ENCODE measurements around the gene EPB41L2. TPM values are rescaled to one million over a fixed set of nuclear protein-coding genes. Genes with fewer than 3 reads are reported as not detected.
A peak's percentile ranks its signal among the peaks of the same experiment; 100 is the strongest.

The EPB41L2 gene
- total RNA-seq, 4 donors from 2014 or later: 45.3 to 102 (median 61.9) TPM

DNA sequence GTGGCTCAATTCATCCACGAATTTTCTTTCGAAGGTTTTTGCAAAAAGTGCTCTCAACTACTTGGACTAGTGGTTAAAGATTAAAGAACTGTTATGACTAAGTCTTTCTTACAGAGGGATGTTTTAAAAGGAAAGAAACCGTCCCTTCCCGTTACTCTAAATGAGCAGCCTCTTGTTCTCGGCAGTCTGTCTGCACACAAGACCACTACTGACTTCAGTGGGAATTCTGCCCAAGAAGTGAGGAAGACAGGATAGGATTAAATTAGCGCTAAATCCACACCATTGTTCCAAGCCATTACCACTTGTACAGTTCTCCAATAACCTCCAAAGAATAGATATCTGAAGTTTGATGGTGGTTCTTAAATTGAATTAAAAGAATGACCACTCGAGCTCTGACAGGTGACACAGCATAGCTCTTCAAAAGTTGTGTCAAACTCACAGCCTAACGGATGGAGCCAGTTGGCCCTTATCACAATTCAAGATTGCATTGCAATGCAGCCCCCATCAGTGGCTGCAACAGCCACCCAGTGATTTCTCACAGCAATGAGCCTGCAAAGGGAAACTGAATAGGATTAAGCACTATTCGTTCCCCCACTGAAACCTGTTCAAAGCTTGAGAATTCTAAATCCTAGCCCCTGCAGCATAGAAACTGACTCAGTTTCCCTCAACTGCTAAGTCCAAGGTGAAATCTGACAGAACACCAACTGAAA is 1.8 kb downstream of the EPB41L2 start:
- H3K27ac ChIP-seq: peak overlapping the region; percentile 86 to 94 (median 90)
- H3K36me3 ChIP-seq: no peaks in the 10 kb centered on the region
- peaks cover 8 to 46% (median 23%) of the 10 kb centered on the region in 4 donors for H3K4me1 ChIP-seq
- no peak for DNase-seq
- 17 to 39% methylated on average over 4 to 9 of the region's 9 CpGs for WGBS, 2 donors (ENCODE audit: low coverage in 1 of 2)
- intact Hi-C loops (cut with DNase I; ENCODE audit: low total_unique reads) (no loop called here), in situ Hi-C loops (cut with MboI; ENCODE audit: low pct_ligation_motif_present in 1 of 4, low pct_unique_long_range_greater_than_20kb in 1 of 4, low sequenced_read_pairs in 3 of 4) (no loop called here)
- TF ChIP-seq POLR2AphosphoS5 (IDR thresholded peaks at IDR 0.05) (no peak), POLR2A (IDR thresholded peaks at IDR 0.05) (no peak), EP300 (IDR thresholded peaks at IDR 0.05; ENCODE audit: low read depth) (no peak)
- H3K9me3 ChIP-seq: no peaks in the 10 kb centered on the region
- peak overlapping the region in 3 of 4 donors; percentile 90 to 95 (median 90) for H3K4me3 ChIP-seq
- H3K27me3 ChIP-seq: no peaks in the 10 kb centered on the region

DNA sequence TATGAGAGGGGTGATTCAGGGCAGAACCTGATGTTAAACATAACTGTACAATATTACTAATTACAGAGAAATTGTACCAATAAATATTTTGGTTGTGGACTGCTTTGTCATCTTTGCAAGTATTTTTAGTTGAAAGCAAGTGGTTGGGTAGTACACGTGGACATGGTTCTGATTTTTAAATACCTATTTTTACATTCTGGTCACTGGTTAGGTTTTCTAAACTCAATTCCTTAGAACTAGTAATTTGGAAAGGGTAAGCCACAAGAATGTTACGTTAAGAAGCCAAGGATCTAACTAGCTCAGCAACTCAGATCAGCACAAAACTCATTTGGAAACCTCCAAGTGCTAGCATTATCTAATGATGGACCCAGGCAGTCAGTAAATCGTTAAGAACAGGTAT is 2.7 kb downstream of the EPB41L2 start:
- Histone ChIP-seq H3K36me3 (peaks cover 0 to 1% (median 0%) of the 10 kb centered on the region in 4 donors), H3K4me3 (no peak overlapping the region), H3K27ac (peak overlapping the region; percentile 15 to 94 (median 54)), H3K9me3 (peaks cover 6 to 8% of the 10 kb centered on the region in 2 donors), H3K4me1 (peaks cover 8 to 38% (median 17%) of the 10 kb centered on the region in 4 donors), H3K27me3 (no peaks in the 10 kb centered on the region)
- in situ Hi-C loops (cut with MboI; ENCODE audit: low pct_ligation_motif_present in 1 of 4, low pct_unique_long_range_greater_than_20kb in 1 of 4, low sequenced_read_pairs in 3 of 4) (no loop called here), intact Hi-C loops (cut with DNase I; ENCODE audit: low total_unique reads) (no loop called here)
- WGBS, 2 donors (ENCODE audit: low coverage in 1 of 2): 44 to 70% methylated on average over 3 of the region's 3 CpGs
- TF ChIP-seq POLR2A (IDR thresholded peaks at IDR 0.05): no peak
- TF ChIP-seq EP300 (IDR thresholded peaks at IDR 0.05; ENCODE audit: low read depth): no peak
- TF ChIP-seq, protein P1, sequence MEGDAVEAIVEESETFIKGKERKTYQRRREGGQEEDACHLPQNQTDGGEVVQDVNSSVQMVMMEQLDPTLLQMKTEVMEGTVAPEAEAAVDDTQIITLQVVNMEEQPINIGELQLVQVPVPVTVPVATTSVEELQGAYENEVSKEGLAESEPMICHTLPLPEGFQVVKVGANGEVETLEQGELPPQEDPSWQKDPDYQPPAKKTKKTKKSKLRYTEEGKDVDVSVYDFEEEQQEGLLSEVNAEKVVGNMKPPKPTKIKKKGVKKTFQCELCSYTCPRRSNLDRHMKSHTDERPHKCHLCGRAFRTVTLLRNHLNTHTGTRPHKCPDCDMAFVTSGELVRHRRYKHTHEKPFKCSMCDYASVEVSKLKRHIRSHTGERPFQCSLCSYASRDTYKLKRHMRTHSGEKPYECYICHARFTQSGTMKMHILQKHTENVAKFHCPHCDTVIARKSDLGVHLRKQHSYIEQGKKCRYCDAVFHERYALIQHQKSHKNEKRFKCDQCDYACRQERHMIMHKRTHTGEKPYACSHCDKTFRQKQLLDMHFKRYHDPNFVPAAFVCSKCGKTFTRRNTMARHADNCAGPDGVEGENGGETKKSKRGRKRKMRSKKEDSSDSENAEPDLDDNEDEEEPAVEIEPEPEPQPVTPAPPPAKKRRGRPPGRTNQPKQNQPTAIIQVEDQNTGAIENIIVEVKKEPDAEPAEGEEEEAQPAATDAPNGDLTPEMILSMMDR (IDR thresholded peaks at IDR 0.05): no peak
- no peak for TF ChIP-seq POLR2AphosphoS5 (IDR thresholded peaks at IDR 0.05)
- no peak for DNase-seq

DNA sequence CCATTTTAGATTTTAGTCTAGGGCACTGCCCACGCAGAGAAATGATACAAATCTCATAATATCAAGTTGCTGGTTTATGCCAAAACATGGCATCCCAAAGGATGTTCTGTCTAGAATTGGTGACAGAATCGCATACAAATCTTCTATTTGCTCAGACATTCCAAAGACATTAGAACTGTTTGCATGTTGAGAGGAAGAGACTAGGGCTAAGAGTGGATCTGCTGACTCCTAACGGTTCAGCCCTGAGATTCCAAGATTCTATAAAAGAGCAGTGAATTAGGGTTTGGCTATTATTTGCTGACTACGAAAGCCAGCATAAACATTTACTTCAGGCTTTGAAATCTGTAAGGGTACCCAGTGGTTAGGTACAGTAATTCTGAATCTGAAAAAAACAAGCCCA is 3.6 kb downstream of the EPB41L2 start:
- Histone ChIP-seq H3K4me3 (no peak overlapping the region), H3K27ac (peak overlapping the region in 3 of 4 donors; percentile 14 to 94 (median 15)), H3K9me3 (peaks cover 14 to 17% of the 10 kb centered on the region in 2 donors), H3K27me3 (no peaks in the 10 kb centered on the region), H3K36me3 (peaks cover 0 to 9% (median under 1%) of the 10 kb centered on the region in 4 donors), H3K4me1 (peaks cover 8 to 29% (median 14%) of the 10 kb centered on the region in 4 donors)
- intact Hi-C loops (cut with DNase I; ENCODE audit: low total_unique reads): no loop called here
- no peak for TF ChIP-seq POLR2A (IDR thresholded peaks at IDR 0.05)
- TF ChIP-seq, protein P1 (IDR thresholded peaks at IDR 0.05): no peak
- TF ChIP-seq EP300 (IDR thresholded peaks at IDR 0.05; ENCODE audit: low read depth): no peak
- no peak for TF ChIP-seq POLR2AphosphoS5 (IDR thresholded peaks at IDR 0.05)
- no peak for DNase-seq
- WGBS, 2 donors (ENCODE audit: low coverage in 1 of 2): 84 to 87% methylated on average over 3 to 4 of the region's 4 CpGs
- in situ Hi-C loops (cut with MboI; ENCODE audit: low pct_ligation_motif_present in 1 of 4, low pct_unique_long_range_greater_than_20kb in 1 of 4, low sequenced_read_pairs in 3 of 4): no loop called here

DNA sequence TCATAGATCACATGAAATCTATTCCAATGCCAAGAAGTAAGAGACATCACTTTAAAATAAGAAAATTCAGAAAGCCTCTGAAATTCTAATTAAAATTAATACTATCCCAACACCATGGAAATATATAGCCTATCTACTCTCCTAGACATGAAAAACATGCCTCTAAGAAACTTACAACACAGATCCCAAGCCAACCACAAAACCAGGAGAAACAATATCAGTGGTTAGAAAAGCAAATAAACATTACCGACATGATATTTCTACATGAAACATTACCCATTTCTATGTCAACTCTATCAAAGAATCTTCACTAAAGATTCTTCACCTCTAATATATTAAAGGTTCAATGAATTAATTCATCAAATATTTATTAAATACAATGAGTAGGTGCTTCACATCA is 4.8 kb downstream of the EPB41L2 start:
- no peaks in the 10 kb centered on the region for H3K27me3 ChIP-seq
- intact Hi-C loops (cut with DNase I; ENCODE audit: low total_unique reads): no loop called here
- TF ChIP-seq EP300 (IDR thresholded peaks at IDR 0.05; ENCODE audit: low read depth) (no peak), POLR2AphosphoS5 (IDR thresholded peaks at IDR 0.05) (no peak), POLR2A (IDR thresholded peaks at IDR 0.05) (no peak)
- TF ChIP-seq, protein P1 (IDR thresholded peaks at IDR 0.05): no peak
- peaks cover 0 to 14% (median 5%) of the 10 kb centered on the region in 4 donors for H3K36me3 ChIP-seq
- H3K4me3 ChIP-seq: no peak overlapping the region
- 69 to 83% methylated on average over 1 of the region's 1 CpG for WGBS, 2 donors (ENCODE audit: low coverage in 1 of 2)
- H3K4me1 ChIP-seq: peaks cover 0 to 18% (median 10%) of the 10 kb centered on the region in 4 donors
- DNase-seq: no peak
- H3K9me3 ChIP-seq: peaks cover 22 to 28% of the 10 kb centered on the region in 2 donors
- in situ Hi-C loops (cut with MboI; ENCODE audit: low pct_ligation_motif_present in 1 of 4, low pct_unique_long_range_greater_than_20kb in 1 of 4, low sequenced_read_pairs in 3 of 4): no loop called here
- H3K27ac ChIP-seq: no peak overlapping the region
